Body of pancreas (tissue), 4 donors: ENCODE data around the gene BAG3.

Source experiments
- CTCF ChIP-seq, 7 experiments: fragments of 450-650 bp in 4 of 7; fragments of 200-600 bp in 3 of 7; sonication (generic) in 3 of 7; IDR thresholded peaks; one replicate each; pipeline ENCODE4 v1.5.1; 2016 to 2019; ENCODE audit warnings: antibody characterized with exemption in 7 of 7
- POLR2A ChIP-seq, 3 donors: fragments of 450-650 bp; IDR thresholded peaks; one replicate each; pipeline ENCODE4 v1.6.1; 2016; ENCODE audit warnings: antibody characterized with exemption in 3 of 3, mild to moderate bottlenecking in 2 of 3

GRCh38 chr10:119604468-119604867, 46.7 kb upstream of the BAG3 start:
- TF ChIP-seq CTCF (IDR thresholded peaks at IDR 0.05), result no peak
- TF ChIP-seq POLR2A (IDR thresholded peaks at IDR 0.05), result no peak
